DND-41 (cell line): ENCODE data around the gene TBX18.

Experiments
- CTCF ChIP-seq: IDR thresholded peaks from 2 replicates; pipeline ENCODE4 v1.5.1; 2012; ENCODE audit warnings: borderline replicate concordance, low read length, moderate library complexity, mild to moderate bottlenecking; ENCODE audit not compliant: poor library complexity, severe bottlenecking; ENCODE audit errors: extremely low read depth
- EZH2 ChIP-seq: IDR thresholded peaks from 3 replicates; pipeline ENCODE4 v1.6.1; 2012; ENCODE audit warnings: borderline replicate concordance, low read depth, mild to moderate bottlenecking, moderate library complexity, low read length, inconsistent platforms; ENCODE audit not compliant: severe bottlenecking

DNA sequence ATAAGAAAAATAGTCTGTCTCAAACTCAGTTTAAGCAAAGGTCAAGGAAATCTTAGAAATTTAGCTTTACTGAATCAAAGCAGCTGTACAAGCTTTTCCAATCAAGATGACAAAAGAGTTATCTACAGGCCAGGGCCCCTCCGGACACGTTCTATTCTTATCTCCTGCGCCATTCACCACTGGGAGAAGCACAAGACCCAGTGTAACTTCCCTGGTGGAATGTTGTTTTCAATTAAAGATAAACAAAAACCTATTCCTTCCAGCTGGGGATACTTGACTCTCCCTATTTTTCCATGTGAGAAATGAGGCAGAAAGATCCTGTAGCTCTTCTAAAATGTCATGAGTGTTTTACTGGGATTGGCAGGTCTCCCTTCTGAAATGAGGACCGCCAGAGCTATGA, 123.3 kb downstream of the TBX18 start:
- TF ChIP-seq CTCF (no peak), EZH2 (no peak)
